Activated T-cell treated with anti-CD3 and anti-CD28 coated beads for 24 hours (primary cell): ENCODE data around the gene DYNLT2.

Experiments
- DNase-seq: peaks from one replicate; pipeline ENCODE4 v3.0.0-alpha.2; 2020; ENCODE audit warnings: low read depth

DYNLT2 gene

GRCh38 chr6:169751242-169752073 lies at the start of gene DYNLT2, which contains the start of gene ERMARD:
DYNLT2 (minus strand) TSS chr6:169751572; CDS start chr6:169751458, 114 bp downstream.
ERMARD (plus strand) TSS chr6:169751622; CDS start chr6:169751658, 36 bp downstream.
- DNase-seq: peak; percentile 94

GRCh38 chr6:169800668-169801395 lies 49.5 kb upstream of the DYNLT2 start:
- no peak for DNase-seq

GRCh38 chr6:169800116-169800667 lies 48.8 kb upstream of the DYNLT2 start:
- no peak for DNase-seq

GRCh38 chr6:169799474-169799926 lies 48.1 kb upstream of the DYNLT2 start:
- no peak for DNase-seq

GRCh38 chr6:169798764-169799473 lies 47.5 kb upstream of the DYNLT2 start:
- no peak for DNase-seq

GRCh38 chr6:169795196-169795595 lies 43.8 kb upstream of the DYNLT2 start:
- no peak for DNase-seq

GRCh38 chr6:169794317-169795055 lies 43.1 kb upstream of the DYNLT2 start:
- DNase-seq: no peak

GRCh38 chr6:169793408-169793807 lies 42.0 kb upstream of the DYNLT2 start:
- DNase-seq: no peak

- DNase-seq: no peak
Measured at GRCh38 chr6:169792306-169793015, 41.1 kb upstream of the DYNLT2 start.

GRCh38 chr6:169791721-169792131 lies 40.4 kb upstream of the DYNLT2 start:
- DNase-seq: no peak

GRCh38 chr6:169789944-169790927 lies 38.9 kb upstream of the DYNLT2 start:
- peak; percentile 63 for DNase-seq

GRCh38 chr6:169789146-169789943 lies 38.0 kb upstream of the DYNLT2 start:
- no peak for DNase-seq

- DNase-seq: no peak
Measured at GRCh38 chr6:169788809-169789145, 37.4 kb upstream of the DYNLT2 start.

- DNase-seq: no peak
Measured at GRCh38 chr6:169787797-169788196, 36.4 kb upstream of the DYNLT2 start.

- no peak for DNase-seq
Measured at GRCh38 chr6:169786349-169786748, 35.0 kb upstream of the DYNLT2 start.

- no peak for DNase-seq
Measured at GRCh38 chr6:169785566-169785965, 34.2 kb upstream of the DYNLT2 start.

- DNase-seq: no peak
Measured at GRCh38 chr6:169784821-169785340, 33.5 kb upstream of the DYNLT2 start.
